OCI-LY1 (cell line): ENCODE data around the gene C12orf43.

Experiments
- CTCF ChIP-seq: fragments of 200-600 bp; sonication (generic), shearing (Covaris generic); IDR thresholded peaks from 2 replicates; pipeline ENCODE4 v1.5.1; 2017; ENCODE audit warnings: mild to moderate bottlenecking, antibody characterized with exemption, low read length, moderate library complexity, mixed read lengths
- EZH2 ChIP-seq: fragments of 200-600 bp; sonication (generic), shearing (Covaris generic); IDR thresholded peaks from 2 replicates; pipeline ENCODE4 v1.8.0; 2017; ENCODE audit warnings: borderline replicate concordance, mixed run types, mild to moderate bottlenecking, antibody characterized with exemption, low read length, moderate library complexity, mixed read lengths

GRCh38 chr12:121008347-121009098 lies 7.8 kb downstream of the C12orf43 start:
- no peak for TF ChIP-seq CTCF
- TF ChIP-seq EZH2 = no peak
